Ammon's horn (tissue), 1 donor: ENCODE measurements around the gene GPT2.
A peak's percentile ranks its signal among the peaks of the same experiment; 100 is the strongest.

Experiments
- DNase-seq: peaks from one replicate; pipeline ENCODE4 v3.0.0-alpha.2; 2016; ENCODE audit warnings: low spot score

GPT2 gene

GRCh38 chr16:46883690-46884512 lies at the start of gene GPT2:
Gene GPT2, plus strand, starts transcription at chr16:46884362. Its CDS starts 354 bp downstream, at chr16:46884716.
- DNase-seq = peak; percentile 98

DNA sequence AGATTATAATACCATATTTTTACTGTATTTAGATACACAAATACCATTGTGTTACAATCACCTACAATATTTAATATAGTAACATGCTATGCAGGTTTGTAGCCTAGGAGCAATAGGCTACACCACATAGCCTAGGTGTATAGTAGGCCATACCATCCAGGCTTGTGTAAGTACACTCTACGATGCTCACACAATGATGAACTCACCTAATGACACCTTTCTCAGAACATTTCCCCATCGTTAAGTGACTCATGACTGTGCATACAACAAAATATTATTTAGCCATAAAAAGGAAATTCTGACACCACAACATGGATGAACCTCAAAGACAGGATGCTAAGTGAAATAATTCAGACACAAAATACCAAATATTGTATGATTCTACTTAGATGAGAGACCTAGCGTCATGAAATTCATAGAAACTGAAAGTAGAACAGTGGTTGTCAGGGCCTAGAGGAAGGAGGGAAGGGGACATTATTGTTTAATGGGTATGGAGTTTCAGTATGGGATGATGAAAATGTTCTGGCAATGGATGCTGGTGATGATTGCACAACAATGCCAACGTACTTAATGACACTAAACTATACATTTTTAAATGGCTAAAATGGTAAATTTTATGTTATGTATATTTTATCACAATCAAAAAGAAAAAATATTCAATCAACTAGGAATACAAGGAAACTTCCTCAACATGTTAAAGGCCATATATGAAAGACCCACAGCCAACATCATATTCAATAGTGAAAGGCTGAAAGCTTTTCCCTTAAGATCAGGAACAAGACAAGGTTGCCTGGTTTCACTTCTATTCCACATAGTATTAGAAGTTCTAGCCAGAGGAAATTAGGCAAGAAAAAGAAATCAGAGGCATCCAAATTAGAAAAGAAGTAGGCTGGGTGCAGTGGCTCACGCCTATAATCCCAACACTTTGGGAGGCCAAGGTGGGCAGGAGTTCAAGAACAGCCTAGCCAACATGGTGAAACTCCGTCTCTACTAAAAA lies 47.3 kb upstream of the GPT2 start:
- no peak for DNase-seq

DNA sequence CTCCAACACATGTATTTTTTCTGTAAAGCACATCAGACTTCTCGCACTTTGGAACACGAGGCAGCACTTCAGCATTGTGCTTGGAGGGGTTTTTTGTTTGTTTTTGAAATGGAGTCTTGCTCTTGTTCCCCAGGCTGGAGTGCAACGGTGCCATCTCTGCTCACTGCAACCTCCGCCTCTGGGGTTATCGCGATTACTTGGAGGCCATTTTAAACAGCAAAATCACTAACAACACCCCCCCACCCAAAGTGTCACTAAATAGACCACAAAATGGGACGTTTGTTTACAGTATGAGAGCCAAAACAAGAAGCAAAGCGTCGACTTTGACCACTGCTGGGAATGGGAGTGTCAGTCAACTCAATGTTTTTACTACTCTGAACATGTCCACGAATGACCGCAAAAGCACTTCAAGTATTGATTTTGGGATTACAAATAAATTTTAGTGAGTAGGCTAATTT lies 44.1 kb upstream of the GPT2 start:
- DNase-seq = no peak

GRCh38 chr16:46842192-46842895 lies 41.8 kb upstream of the GPT2 start:
- DNase-seq = no peak

- no peak for DNase-seq
Measured at GRCh38 chr16:46843898-46844642, 40.1 kb upstream of the GPT2 start.

- no peak for DNase-seq
Measured at GRCh38 chr16:46844771-46845170, 39.4 kb upstream of the GPT2 start.

- DNase-seq = no peak
Measured at GRCh38 chr16:46845952-46846351, 38.2 kb upstream of the GPT2 start.

- no peak for DNase-seq
Measured at GRCh38 chr16:46848768-46849764, 35.1 kb upstream of the GPT2 start.

DNA sequence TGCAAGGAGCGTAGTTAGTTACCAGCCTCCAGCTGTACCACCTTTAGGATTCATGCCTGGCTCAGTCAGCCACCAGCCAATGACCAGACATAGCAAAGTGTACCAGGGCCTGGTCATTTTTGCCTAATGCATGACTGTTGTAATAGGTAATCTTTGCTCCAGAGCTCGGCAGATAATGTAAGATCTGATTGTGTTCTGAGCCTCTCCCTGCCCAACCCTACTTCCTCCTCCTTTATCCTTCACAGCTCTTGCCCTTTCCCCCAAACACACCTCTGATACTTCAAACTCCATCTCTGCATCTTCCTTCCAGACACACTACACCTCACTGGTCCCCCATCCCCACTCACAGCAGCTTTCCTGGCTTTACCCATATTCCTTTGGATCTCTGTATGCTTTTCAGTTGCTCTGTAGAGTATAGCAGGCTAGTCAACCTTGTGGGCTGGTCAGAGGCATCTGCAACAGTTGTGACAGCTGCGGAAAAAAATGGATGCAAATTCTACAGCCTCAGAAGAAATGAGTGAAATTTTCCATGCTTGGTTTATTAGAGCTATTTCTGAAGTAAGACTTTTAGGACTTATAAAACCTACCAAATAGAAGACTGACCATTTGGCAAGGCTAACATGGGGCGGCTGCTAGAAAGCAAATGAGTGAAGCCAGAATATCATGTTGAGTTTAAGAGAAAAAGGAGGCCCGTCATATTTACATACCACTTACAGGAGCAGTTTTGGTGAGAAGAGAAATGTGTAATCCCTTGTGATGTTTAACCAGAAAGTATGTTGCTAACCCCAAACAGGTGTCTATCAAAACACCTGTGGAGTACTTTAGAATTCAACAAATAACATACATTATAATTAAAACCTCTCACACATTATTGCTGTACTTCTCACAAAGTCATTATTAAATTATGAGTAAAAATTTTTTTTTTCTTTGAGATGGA lies 33.3 kb upstream of the GPT2 start:
- no peak for DNase-seq

DNA sequence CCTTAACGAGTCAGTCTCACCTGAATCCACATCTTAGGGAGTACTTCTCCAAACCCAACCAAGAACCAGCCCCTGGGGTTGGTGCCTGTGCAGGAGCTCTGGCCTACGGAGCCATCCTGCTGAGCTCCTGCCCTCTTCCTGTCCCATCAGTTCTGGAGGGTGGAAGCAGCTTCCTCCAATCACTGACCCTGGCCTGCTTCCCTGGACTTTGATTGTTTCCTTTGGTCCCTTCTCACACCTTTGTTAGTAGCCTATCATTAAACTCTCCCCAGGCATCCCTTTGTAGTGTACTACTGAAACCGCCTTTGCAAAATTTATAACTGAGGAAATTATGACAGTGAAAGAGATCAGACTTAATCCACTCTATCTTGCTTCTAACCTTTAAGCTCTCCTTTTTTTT lies 32.0 kb upstream of the GPT2 start:
- no peak for DNase-seq

- DNase-seq = peak; percentile 93
Measured at GRCh38 chr16:46853713-46854443, 30.3 kb upstream of the GPT2 start.

DNA sequence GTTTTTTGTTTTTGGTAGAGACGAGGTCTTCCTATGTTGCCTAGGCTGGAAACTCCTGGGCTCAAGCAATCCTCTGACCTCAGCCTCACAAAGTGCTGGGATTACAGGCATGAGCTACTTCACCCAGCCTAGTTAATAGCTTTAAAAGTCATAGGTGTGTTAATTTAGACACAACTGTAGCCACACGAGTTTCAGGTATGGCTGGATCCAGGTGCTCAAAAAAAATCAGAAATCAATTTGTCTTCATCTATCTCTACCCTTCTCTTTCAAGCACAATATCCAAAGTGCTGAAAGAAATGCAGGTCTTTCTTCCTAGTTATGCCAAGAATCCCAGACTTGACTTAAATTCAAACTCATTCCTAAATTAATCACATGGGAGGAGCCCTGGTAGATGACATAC lies 29.3 kb upstream of the GPT2 start:
- DNase-seq = no peak

- no peak for DNase-seq
Measured at GRCh38 chr16:46855389-46855788, 28.8 kb upstream of the GPT2 start.

DNA sequence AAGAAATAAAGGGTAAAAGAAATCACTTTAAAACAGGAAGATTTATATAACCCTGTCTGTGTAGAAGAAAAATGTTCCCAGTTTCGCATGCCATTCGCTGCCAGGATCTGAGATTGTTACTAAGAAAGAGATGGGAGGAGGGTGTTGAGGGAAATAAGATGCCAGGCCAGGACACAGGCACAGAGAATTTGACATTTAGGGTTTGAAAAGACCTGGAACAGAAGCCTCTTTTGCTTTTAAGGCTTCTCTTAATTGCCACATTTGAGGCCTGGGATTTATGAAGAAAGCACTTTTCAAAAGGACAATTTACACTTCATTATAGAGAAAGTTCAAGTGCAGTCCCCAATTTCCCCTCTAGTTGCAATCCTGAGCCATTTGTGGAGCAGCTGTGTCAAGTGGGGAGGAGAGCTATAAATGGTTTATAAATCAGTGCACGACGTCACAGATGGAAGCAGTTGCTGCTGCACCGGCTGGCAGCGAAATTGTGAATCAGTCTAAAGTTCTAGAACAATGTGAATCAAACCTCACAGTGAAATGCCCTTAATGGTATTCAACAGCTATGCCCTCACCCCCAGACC lies 26.7 kb upstream of the GPT2 start:
- DNase-seq = peak; percentile 87

GRCh38 chr16:46858151-46858550 lies 26.0 kb upstream of the GPT2 start:
- no peak for DNase-seq

DNA sequence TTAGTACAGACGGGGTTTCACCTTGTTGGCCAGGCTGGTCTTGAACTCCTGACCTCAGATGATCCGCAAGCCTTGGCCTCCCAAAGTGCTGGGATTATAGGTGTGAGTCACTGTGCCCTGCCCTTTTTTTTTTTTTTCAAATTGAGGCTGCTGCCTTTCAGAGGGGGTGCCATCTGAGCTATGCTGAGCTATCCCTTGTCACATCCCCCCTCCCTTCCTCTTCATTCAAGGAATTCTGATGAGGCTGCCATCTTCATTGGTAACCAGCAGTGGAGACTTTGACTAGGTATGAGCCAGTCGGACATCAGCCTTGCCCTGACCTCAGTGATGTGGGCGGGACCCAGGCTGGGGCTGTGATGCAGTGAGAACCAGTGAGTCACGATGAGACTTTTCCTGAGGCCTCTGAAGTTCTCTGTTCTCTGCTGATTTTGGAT lies 24.4 kb upstream of the GPT2 start:
- DNase-seq = no peak

GRCh38 chr16:46862555-46863447 lies 21.4 kb upstream of the GPT2 start:
- DNase-seq = no peak
